Stimulated activated CD8-positive, alpha-beta memory T cell treated with anti-CD3 and anti-CD28 coated beads, Interleukin-15, amount 100 ng/mL, for 1 hour (primary cell): ENCODE results near the gene TTC39A.
"Not testable (repeated sequence)": the region's sequence is repeated elsewhere in the genome, so short reads cannot be mapped to it uniquely, and the experiment has no call there.

Experiments
- DNase-seq: peaks from one replicate; pipeline ENCODE4 v3.0.0-alpha.2; 2020; ENCODE audit warnings: low read depth

TTC39A gene

GRCh38 chr1:51266181-51266580 lies 64.2 kb downstream of the TTC39A start:
- DNase-seq = no peak

- DNase-seq = no peak
Observed at GRCh38 chr1:51265618-51266017, 64.7 kb downstream of the TTC39A start.

- DNase-seq = no peak
Observed at GRCh38 chr1:51264451-51264850, 65.9 kb downstream of the TTC39A start.

- no peak for DNase-seq
Observed at GRCh38 chr1:51263147-51263877, 67.0 kb downstream of the TTC39A start.

- no peak for DNase-seq
Observed at GRCh38 chr1:51255331-51255730, 75.0 kb downstream of the TTC39A start.

- no peak for DNase-seq
Observed at GRCh38 chr1:51253691-51254090, 76.7 kb downstream of the TTC39A start.

GRCh38 chr1:51252366-51252765 lies 78.0 kb downstream of the TTC39A start:
- no peak for DNase-seq

- not testable (repeated sequence) for DNase-seq
Observed at GRCh38 chr1:51251165-51251564, 79.2 kb downstream of the TTC39A start.

- not testable (repeated sequence) for DNase-seq
Observed at GRCh38 chr1:51250729-51251128, 79.6 kb downstream of the TTC39A start.

- no peak for DNase-seq
Observed at GRCh38 chr1:51249445-51249844, 80.9 kb downstream of the TTC39A start.

GRCh38 chr1:51247499-51247898 lies 82.9 kb downstream of the TTC39A start:
- no peak for DNase-seq

- DNase-seq = no peak
Observed at GRCh38 chr1:51247022-51247421, 83.3 kb downstream of the TTC39A start.

- DNase-seq = no peak
Observed at GRCh38 chr1:51242546-51242945, 87.8 kb downstream of the TTC39A start.

- no peak for DNase-seq
Observed at GRCh38 chr1:51241119-51241518, 89.2 kb downstream of the TTC39A start.

- DNase-seq = no peak
Observed at GRCh38 chr1:51240084-51240483, 90.3 kb downstream of the TTC39A start.

GRCh38 chr1:51238034-51238403 lies 92.3 kb downstream of the TTC39A start:
- DNase-seq = no peak

- DNase-seq = no peak
Observed at GRCh38 chr1:51237351-51238033, 92.9 kb downstream of the TTC39A start.
